Natural killer cell treated with Interleukin-12 subunit alpha and Interleukin-12 subunit beta and Interleukin-15 and Interleukin-18, amount 100 ng/mL, for 72 hours (primary cell): ENCODE measurements around the gene CENPL. TPM values are rescaled to one million over a fixed set of nuclear protein-coding genes. Genes with fewer than 3 reads are reported as not detected.
A peak's percentile ranks its signal among the peaks of the same experiment; 100 is the strongest.
"Not testable (repeated sequence)": the region's sequence is repeated elsewhere in the genome, so short reads cannot be mapped to it uniquely, and the experiment has no call there.

ENCODE experiments used
- ATAC-seq, 2 donors: fragments of 150-1000 bp; cut with Tn5 transposase in 1 of 2; sonication (Bioruptor Pico), chemical (Tn5 transposase) in 1 of 2; 2 replicates each; pipeline ENCODE4 v1.10.0; 2021
- DNase-seq: peaks from one replicate; pipeline ENCODE4 v3.0.0; 2022; ENCODE audit warnings: low spot score
- H3K27ac Mint-ChIP-seq, 2 donors: 1 replicate in 1 of 2; 2 replicates in 1 of 2; pipeline ENCODE4 v1.8.0; 2022; ENCODE audit warnings: mixed read lengths in 2 of 2, mild to moderate bottlenecking in 1 of 2, moderate library complexity in 1 of 2
- H3K27me3 Mint-ChIP-seq, 2 donors: 1 replicate in 1 of 2; 2 replicates in 1 of 2; pipeline ENCODE4 v1.8.0; 2022; ENCODE audit warnings: mixed read lengths in 2 of 2
- H3K36me3 Mint-ChIP-seq: one replicate; pipeline ENCODE4 v1.8.0; 2022; ENCODE audit warnings: mixed read lengths
- H3K4me1 Mint-ChIP-seq, 2 donors: 1 replicate in 1 of 2; 2 replicates in 1 of 2; pipeline ENCODE4 v1.8.0; 2022; ENCODE audit warnings: low read depth in 2 of 2, mixed read lengths in 2 of 2, mild to moderate bottlenecking in 1 of 2
- H3K4me3 Mint-ChIP-seq: one replicate; pipeline ENCODE4 v1.8.0; 2022; ENCODE audit warnings: mixed read lengths
- H3K9me3 Mint-ChIP-seq: 2 replicates; pipeline ENCODE4 v1.8.0; 2022; ENCODE audit warnings: mixed read lengths
- total RNA-seq, 2 donors: library from RNA; stranded (reverse); gene quantifications; one replicate each; pipeline ENCODE4 v1.2.3, GENCODE V29; 2022

The CENPL gene
- total RNA-seq, 2 donors from 2014 or later: 23.4 to 38.7 TPM

DNA sequence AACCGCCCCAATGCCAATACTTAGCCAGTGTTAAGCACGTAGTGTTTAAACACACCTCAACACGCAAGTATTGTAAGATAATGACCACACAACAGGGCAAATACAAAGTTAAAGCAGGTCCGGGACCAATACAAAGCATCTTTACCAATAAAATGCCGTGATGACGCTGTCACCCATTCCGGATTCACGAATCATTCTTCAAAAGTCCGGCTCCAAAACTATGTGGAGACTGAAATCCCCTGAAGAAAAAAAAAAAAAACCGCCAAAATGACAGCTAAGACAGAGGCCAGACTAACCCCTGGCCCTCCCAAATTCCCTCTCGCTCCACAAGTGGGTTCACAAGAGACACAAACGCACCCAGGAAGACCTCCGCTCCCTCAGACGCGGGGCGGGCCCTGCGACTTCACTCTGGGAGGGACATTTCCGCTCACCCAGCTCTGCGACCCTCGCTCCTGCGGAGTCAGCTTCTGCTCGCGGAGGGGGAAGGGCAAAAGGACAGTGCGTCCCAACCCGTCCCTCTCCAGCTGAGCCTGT, 835 bp downstream of the CENPL start:
- ATAC-seq: peak; percentile 76
- peak; percentile 80 for DNase-seq
- H3K4me3 Mint-ChIP-seq: peak overlapping the region; percentile 95
- H3K4me1 Mint-ChIP-seq: peaks cover 33 to 36% of the 10 kb centered on the region in 2 donors
- H3K36me3 Mint-ChIP-seq: peaks cover 16% of the 10 kb centered on the region
- no peaks in the 10 kb centered on the region for H3K27me3 Mint-ChIP-seq
- peak overlapping the region; percentile 93 to 100 for H3K27ac Mint-ChIP-seq
- H3K9me3 Mint-ChIP-seq: no peaks in the 10 kb centered on the region

DNA sequence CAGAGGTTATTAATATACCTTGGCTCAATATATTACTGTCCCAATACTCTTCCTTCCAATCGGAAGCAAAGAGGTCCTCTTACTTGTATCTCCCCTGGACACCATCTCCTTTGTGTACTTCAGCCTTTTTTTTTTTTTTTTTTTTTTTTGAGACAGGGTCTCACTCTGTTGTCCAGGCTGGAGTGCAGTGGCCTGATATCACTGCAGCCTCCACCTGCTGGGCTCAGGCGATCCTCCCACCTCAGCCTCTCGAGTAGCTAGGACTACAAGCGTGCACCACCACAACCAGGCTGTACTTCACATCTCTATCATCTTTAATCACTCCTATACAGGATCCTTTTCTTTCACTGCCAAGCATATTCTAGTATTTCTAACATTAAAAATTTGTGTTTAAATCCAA, 3.0 kb downstream of the CENPL start:
- no peak for DNase-seq
- Mint-ChIP-seq H3K4me3 (peak overlapping the region; percentile 95), H3K27me3 (no peaks in the 10 kb centered on the region), H3K4me1 (peaks cover 30% of the 10 kb centered on the region in 2 donors), H3K9me3 (no peaks in the 10 kb centered on the region), H3K27ac (peak overlapping the region in 1 of 2 donors; percentile 18), H3K36me3 (peaks cover 23% of the 10 kb centered on the region)
- ATAC-seq: no peak

DNA sequence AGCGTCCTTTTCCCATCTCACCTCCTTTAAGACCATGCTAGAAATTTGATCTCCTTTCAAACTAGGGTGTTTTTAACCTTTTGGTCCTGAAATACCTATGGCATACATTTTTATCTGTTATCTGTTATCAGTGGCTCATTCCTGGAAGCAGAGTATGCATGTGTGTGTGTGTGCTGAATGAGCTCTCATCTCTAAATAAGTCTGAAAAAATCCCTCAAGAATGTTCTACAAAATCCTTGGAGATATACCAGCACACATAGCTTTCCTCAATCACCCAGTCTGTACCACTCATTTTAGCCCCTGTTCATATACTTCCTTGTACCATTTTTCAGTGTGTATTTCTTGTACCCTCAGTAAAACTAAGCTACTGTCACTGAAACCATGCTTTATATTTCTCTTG, 6.2 kb downstream of the CENPL start:
- no peak for DNase-seq
- Mint-ChIP-seq H3K27me3 (no peaks in the 10 kb centered on the region), H3K4me1 (peaks cover 29 to 32% of the 10 kb centered on the region in 2 donors), H3K36me3 (peaks cover 28% of the 10 kb centered on the region), H3K27ac (no peak overlapping the region), H3K4me3 (no peak overlapping the region), H3K9me3 (no peaks in the 10 kb centered on the region)
- no peak for ATAC-seq

DNA sequence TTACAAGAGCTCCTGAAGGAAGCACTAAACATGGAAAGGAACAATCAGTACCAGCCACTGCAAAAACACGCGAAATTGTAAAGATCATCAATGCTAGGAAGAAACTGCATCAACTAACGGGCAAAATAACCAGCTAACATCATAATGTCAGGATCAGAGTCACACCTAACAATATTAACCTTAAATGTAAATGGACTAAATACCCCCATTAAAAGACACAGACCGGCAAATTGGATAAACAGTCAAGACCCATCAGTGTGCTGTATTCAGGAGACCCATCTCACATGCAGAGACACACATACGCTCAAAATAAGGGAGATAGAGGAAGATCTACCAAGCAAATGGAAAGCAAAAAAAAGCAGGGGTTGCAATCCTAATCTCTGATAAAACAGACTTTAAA, 11.0 kb downstream of the CENPL start:
- not testable (repeated sequence) for H3K27ac Mint-ChIP-seq, DNase-seq, H3K9me3 Mint-ChIP-seq, H3K4me3 Mint-ChIP-seq, ATAC-seq, H3K27me3 Mint-ChIP-seq
- Mint-ChIP-seq H3K36me3 (peaks cover 22% of the 10 kb centered on the region), H3K4me1 (peaks cover 27 to 28% of the 10 kb centered on the region in 2 donors)

DNA sequence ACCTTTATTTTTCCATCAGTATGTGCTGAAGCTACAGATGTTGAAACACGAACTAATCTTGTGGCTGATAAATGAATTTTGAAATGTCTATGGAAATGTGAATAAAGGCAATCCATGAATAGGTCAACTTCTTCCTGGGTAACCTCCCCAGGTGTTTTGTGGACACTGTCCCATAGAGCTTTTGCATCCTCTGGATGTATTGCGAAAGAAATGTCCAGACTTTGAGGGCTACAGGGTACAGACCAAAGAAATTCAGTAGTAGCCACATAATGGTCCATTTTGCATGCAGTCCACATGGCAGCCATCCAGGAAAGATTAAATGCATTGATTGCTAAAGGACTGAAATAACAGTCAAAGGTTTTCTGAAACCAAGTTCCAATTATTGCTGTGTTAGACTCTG, 21.7 kb downstream of the CENPL start:
- Mint-ChIP-seq H3K27me3 (no peaks in the 10 kb centered on the region), H3K4me3 (no peak overlapping the region), H3K4me1 (no peaks in the 10 kb centered on the region), H3K27ac (no peak overlapping the region), H3K9me3 (no peaks in the 10 kb centered on the region), H3K36me3 (peaks cover 5% of the 10 kb centered on the region)
- no peak for DNase-seq
- no peak for ATAC-seq

DNA sequence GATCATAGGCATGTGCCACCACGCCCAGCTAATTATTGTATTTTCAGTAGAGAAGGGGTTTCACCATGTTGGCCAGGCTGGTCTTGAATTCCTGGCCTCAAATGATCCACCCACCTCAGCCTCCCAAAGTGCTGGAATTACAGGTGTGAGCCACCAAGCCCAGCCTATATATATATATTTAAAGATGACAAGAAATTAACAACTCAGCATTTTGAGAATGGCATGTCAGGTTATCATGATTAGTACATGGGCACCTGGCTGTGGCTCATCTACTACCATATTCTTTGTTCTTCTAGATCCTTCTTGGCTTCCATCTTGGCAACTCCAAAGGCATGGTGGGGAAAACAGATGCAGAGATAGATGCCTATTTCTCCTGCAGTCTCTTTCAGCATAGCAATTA, 24.7 kb downstream of the CENPL start:
- DNase-seq, H3K27me3 Mint-ChIP-seq, H3K27ac Mint-ChIP-seq, H3K4me1 Mint-ChIP-seq, H3K36me3 Mint-ChIP-seq, H3K9me3 Mint-ChIP-seq, ATAC-seq, H3K4me3 Mint-ChIP-seq: not testable (repeated sequence)

DNA sequence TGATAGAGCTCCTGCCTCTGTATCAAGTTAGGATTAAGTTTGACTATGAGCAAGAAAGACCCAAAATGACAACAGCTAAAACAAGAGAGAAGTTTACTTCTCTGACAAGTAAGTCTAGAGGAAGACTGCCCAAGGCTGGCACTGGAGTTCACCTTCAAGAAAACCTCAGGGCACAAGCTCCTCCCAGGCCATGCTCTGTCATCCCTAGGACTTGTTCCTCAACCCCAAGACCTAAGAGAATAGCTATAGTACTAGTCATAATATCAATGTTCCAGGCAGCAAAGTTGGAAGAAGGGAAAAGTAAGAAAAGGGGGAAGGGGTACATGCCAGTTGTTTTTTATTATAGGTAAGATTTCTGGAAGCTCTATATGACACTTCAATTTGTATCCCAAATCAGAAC, 26.6 kb downstream of the CENPL start:
- no peaks in the 10 kb centered on the region for H3K9me3 Mint-ChIP-seq
- no peak overlapping the region for H3K4me3 Mint-ChIP-seq
- no peaks in the 10 kb centered on the region for H3K27me3 Mint-ChIP-seq
- no peak for DNase-seq
- H3K4me1 Mint-ChIP-seq: no peaks in the 10 kb centered on the region
- ATAC-seq: no peak
- H3K27ac Mint-ChIP-seq: no peak overlapping the region
- H3K36me3 Mint-ChIP-seq: no peaks in the 10 kb centered on the region

DNA sequence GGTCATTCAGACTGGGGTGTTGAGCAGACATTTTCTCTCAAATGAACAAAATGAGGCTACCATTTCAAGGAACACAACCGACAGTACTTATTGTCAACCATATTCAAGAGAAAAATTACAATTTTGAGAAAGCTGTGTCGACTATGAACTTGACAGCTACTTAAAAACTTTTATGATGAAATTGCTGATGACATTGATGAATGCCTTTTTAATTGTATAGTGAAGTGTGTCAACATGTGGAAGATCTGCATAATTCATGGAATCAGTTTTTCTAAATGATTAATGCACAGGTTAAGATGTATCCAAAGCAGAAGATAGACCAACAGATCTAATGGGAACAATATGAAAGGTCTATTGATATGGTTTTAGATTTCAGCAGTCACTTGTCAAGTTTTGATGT, 34.8 kb downstream of the CENPL start:
- no peaks in the 10 kb centered on the region for H3K9me3 Mint-ChIP-seq
- DNase-seq: no peak
- H3K4me3 Mint-ChIP-seq: no peak overlapping the region
- H3K36me3 Mint-ChIP-seq: no peaks in the 10 kb centered on the region
- H3K4me1 Mint-ChIP-seq: no peaks in the 10 kb centered on the region
- ATAC-seq: no peak
- no peaks in the 10 kb centered on the region for H3K27me3 Mint-ChIP-seq
- no peak overlapping the region for H3K27ac Mint-ChIP-seq

DNA sequence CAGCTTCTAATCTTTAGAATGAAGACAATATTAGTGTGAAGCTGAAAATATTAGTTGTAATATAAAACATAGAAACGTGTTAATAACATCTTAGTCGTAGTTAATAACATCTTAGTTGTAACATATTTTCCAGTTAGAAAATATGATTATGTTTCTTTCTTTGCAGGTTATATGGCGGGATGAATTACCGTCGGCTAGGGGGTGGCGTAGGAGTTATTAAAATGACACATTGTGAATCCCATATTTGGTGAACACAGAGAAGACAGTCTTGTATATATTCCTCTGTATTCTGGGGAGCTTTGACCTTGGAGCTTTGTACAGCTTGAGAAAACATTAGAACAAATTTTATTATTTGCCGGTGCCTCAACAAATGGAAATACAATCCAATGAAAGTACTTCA, 39.7 kb downstream of the CENPL start:
- Mint-ChIP-seq H3K36me3 (no peaks in the 10 kb centered on the region), H3K27me3 (no peaks in the 10 kb centered on the region), H3K4me3 (no peak overlapping the region), H3K27ac (no peak overlapping the region), H3K9me3 (no peaks in the 10 kb centered on the region), H3K4me1 (no peaks in the 10 kb centered on the region)
- DNase-seq (no peak), ATAC-seq (no peak)

DNA sequence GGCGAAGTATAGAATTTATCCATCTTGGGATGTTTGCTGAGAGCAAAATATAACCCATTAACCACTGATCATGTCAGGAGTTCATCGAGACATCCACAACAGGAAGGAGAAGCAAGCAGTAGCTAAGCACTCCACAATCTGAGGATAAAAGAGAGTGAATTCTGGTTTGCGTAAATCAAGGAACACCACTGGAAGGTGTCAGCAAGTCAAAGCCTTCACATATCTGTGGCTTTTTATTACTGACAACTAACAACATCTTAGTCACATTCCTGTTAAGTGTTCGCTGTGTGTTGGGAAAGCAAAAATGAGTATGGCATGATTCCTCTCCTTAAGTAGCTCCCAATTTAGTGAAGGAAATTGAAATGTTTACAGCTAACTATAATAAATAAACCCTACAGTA, 44.7 kb downstream of the CENPL start:
- Mint-ChIP-seq H3K4me3 (no peak overlapping the region), H3K27me3 (no peaks in the 10 kb centered on the region), H3K36me3 (peaks cover 10% of the 10 kb centered on the region), H3K4me1 (peaks cover 0 to 9% of the 10 kb centered on the region in 2 donors), H3K9me3 (no peaks in the 10 kb centered on the region), H3K27ac (no peak overlapping the region)
- DNase-seq (no peak), ATAC-seq (no peak)

DNA sequence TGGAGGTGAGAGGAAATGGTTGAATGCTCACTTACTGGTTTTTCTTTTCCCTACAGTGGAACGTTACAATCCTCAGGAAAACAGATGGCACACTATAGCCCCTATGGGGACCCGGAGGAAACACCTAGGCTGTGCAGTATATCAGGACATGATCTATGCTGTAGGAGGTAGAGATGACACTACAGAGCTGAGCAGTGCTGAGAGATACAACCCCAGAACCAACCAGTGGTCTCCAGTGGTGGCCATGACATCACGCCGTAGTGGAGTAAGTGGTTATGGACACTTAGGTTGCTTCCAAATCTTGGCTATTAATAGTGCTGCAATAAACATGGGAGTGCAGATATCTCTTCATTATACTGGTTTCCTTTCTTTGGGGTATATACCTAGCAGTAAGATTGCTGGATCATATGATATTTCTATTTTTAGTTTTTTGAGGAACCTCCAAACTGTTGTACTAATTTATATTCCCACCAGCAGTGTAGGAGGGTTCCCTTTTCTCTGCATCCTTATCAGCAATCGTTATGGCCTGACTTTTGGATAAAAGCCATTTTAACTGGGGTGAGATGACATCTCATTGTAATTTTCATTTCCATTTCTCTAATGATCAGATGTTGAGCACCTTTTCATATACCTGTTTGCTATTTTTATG, 49.0 kb downstream of the CENPL start:
- Mint-ChIP-seq H3K36me3 (peaks cover 10% of the 10 kb centered on the region), H3K27ac (no peak overlapping the region), H3K4me1 (peaks cover 0 to 9% of the 10 kb centered on the region in 2 donors), H3K27me3 (no peaks in the 10 kb centered on the region), H3K4me3 (no peak overlapping the region), H3K9me3 (no peaks in the 10 kb centered on the region)
- no peak for ATAC-seq
- DNase-seq: no peak

DNA sequence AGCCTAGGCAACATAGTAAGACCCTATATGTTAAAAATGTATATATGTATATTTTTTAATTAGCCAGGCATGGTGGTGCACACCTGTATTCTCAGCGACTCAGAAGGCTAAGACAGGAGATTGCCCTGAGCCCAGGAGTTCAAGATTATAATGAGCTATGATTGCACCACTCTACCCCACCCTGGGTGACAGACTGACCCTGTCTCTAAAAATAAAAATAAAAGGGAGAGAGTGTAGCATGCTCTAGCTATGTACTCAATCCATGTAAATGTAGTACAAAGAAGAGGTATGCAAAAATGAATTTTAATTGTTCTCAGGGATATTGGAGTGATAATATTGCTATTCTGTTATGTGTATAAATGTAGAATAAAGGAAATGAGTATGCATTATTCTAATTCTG, 53.1 kb downstream of the CENPL start:
- DNase-seq (no peak), ATAC-seq (no peak)
- peaks cover 0 to 4% of the 10 kb centered on the region in 2 donors for H3K4me1 Mint-ChIP-seq
- H3K27me3 Mint-ChIP-seq: no peaks in the 10 kb centered on the region
- no peak overlapping the region for H3K4me3 Mint-ChIP-seq
- H3K36me3 Mint-ChIP-seq: peaks cover 9% of the 10 kb centered on the region
- H3K27ac Mint-ChIP-seq: no peak overlapping the region
- H3K9me3 Mint-ChIP-seq: no peaks in the 10 kb centered on the region

DNA sequence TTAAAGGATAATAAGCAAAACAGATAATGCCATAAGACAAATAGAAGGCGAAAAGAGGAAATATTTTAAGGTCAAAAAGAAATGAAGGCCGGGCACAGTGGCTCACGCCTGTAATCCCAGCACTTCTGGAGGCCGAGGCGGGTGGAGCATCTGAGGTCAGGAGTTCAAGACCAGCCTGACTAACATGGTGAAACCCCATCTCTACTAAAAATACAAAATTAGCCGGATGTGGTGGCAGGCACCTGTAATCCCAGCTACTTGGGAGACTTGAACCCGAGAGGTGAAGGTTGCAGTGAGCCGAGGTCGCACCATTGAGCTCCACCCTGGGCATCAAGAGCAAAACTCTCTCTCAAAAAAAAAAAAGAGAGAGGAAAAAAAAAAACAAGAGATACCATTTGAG, 54.4 kb downstream of the CENPL start:
- not testable (repeated sequence) for H3K9me3 Mint-ChIP-seq, DNase-seq, H3K27me3 Mint-ChIP-seq, ATAC-seq, H3K36me3 Mint-ChIP-seq, H3K4me1 Mint-ChIP-seq, H3K4me3 Mint-ChIP-seq
- H3K27ac Mint-ChIP-seq: peak overlapping the region in 1 of 2 donors; percentile 40

DNA sequence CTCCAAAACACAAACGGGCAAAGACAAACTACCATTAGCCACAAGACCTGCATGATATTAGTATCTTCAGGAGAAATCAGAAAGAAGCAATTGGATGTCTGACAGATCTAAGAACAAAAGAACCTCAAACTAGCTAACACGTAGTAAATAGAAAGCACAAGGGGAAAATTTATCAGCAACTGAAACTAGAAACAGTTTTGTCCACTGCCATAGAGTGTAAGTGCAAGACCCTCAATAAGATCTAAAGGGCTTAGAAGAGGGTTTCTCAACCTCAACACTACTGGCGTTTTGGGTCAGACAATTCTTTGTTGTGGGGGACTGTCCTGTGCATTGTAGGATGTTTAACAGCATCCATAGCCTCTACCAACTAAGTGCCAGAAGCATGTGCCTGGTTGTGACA, 55.9 kb downstream of the CENPL start:
- H3K36me3 Mint-ChIP-seq: peaks cover 19% of the 10 kb centered on the region
- peaks cover 4% of the 10 kb centered on the region for H3K9me3 Mint-ChIP-seq
- DNase-seq (no peak), ATAC-seq (no peak)
- H3K4me1 Mint-ChIP-seq: peaks cover 0 to 4% of the 10 kb centered on the region in 2 donors
- no peak overlapping the region for H3K4me3 Mint-ChIP-seq
- no peak overlapping the region for H3K27ac Mint-ChIP-seq
- H3K27me3 Mint-ChIP-seq: no peaks in the 10 kb centered on the region

DNA sequence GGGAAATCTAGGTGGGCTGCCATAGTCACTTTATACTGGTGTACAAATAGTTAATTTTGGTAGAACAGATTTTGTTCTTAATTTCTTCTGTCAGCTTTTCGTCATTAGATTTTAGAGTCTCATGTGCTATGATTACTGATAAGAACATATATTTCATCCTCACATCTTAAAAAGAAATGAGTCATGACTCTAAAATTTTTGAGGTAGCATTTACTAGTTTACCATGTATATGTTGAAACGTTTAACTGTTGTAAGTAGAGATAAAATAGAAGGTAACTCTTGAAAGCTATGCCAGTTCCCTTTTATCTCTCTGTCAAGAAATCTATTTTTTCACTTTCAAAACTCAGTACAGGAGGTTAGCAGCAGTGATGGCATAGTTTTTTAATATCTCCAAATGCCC, 56.5 kb downstream of the CENPL start:
- Mint-ChIP-seq H3K4me1 (peaks cover 0 to 4% of the 10 kb centered on the region in 2 donors), H3K27ac (no peak overlapping the region), H3K4me3 (no peak overlapping the region), H3K9me3 (peaks cover 5% of the 10 kb centered on the region), H3K36me3 (peaks cover 25% of the 10 kb centered on the region), H3K27me3 (no peaks in the 10 kb centered on the region)
- no peak for DNase-seq
- no peak for ATAC-seq
